DMS153 (cell line): Measurements from ENCODE around the gene B3GNT4.
A peak's percentile ranks its signal among the peaks of the same experiment; 100 is the strongest.
"Not testable (repeated sequence)": the region's sequence is repeated elsewhere in the genome, so short reads cannot be mapped to it uniquely, and the experiment has no call there.

ENCODE experiments used
- DNase-seq: peaks from one replicate; lab custom pipeline; 2025; lab: John Stamatoyannopoulos, UW

B3GNT4 gene

GRCh38 chr12:122189626-122190475 is 13.7 kb upstream of the B3GNT4 start:
- DNase-seq, result no peak

- peak; percentile 43 for DNase-seq
Observed at GRCh38 chr12:122190842-122191668, 12.5 kb upstream of the B3GNT4 start.

GRCh38 chr12:122192441-122192840 is 11.1 kb upstream of the B3GNT4 start:
- no peak for DNase-seq

- DNase-seq, result no peak
Observed at GRCh38 chr12:122194804-122195203, 8.7 kb upstream of the B3GNT4 start.

- DNase-seq, result no peak
Observed at GRCh38 chr12:122195405-122195804, 8.1 kb upstream of the B3GNT4 start.

GRCh38 chr12:122197612-122197966 is 5.9 kb upstream of the B3GNT4 start:
- no peak for DNase-seq

GRCh38 chr12:122199484-122200355 is 3.8 kb upstream of the B3GNT4 start:
- DNase-seq, result no peak

- DNase-seq, result no peak
Observed at GRCh38 chr12:122200541-122201175, 2.9 kb upstream of the B3GNT4 start.

- DNase-seq, result no peak
Observed at GRCh38 chr12:122201381-122201780, 2.1 kb upstream of the B3GNT4 start.

GRCh38 chr12:122202017-122202416 is 1.5 kb upstream of the B3GNT4 start:
- no peak for DNase-seq

- DNase-seq, result not testable (repeated sequence)
Observed at GRCh38 chr12:122202811-122203210, 698 bp upstream of the B3GNT4 start.

- no peak for DNase-seq
Observed at GRCh38 chr12:122204167-122205052, 901 bp downstream of the B3GNT4 start.

- no peak for DNase-seq
Observed at GRCh38 chr12:122205053-122205925, 1.8 kb downstream of the B3GNT4 start.

- DNase-seq, result no peak
Observed at GRCh38 chr12:122206111-122206881, 2.8 kb downstream of the B3GNT4 start.

GRCh38 chr12:122206976-122207375 is 3.5 kb downstream of the B3GNT4 start:
- no peak for DNase-seq

- DNase-seq, result no peak
Observed at GRCh38 chr12:122207391-122207790, 3.9 kb downstream of the B3GNT4 start.

- DNase-seq, result no peak
Observed at GRCh38 chr12:122208073-122208820, 4.7 kb downstream of the B3GNT4 start.

GRCh38 chr12:122215771-122216170 is 12.3 kb downstream of the B3GNT4 start:
- no peak for DNase-seq
